Mesothelial cell of epicardium (in vitro differentiated cells): ENCODE data around the gene ERG. TPM values are rescaled to one million over a fixed set of nuclear protein-coding genes. Genes with fewer than 3 reads are reported as not detected.

Experiments
- DNase-seq, 2 experiments: peaks; one replicate each; pipeline ENCODE4 v3.0.0; 2021; ENCODE audit warnings: low spot score in 2 of 2; ENCODE audit not compliant: unreplicated experiment in 2 of 2
- H3K27ac Mint-ChIP-seq: 2 replicates; pipeline ENCODE4 v1.8.0; 2021; ENCODE audit warnings: mixed read lengths
- H3K27me3 Mint-ChIP-seq: 2 replicates; pipeline ENCODE4 v1.8.0; 2021; ENCODE audit warnings: low read depth, mixed read lengths
- H3K36me3 Mint-ChIP-seq: 2 replicates; pipeline ENCODE4 v1.8.0; 2021; ENCODE audit warnings: mixed read lengths
- H3K4me1 Mint-ChIP-seq: 2 replicates; pipeline ENCODE4 v1.8.0; 2021; ENCODE audit warnings: mixed read lengths
- H3K4me3 Mint-ChIP-seq: 2 replicates; pipeline ENCODE4 v1.8.0; 2021; ENCODE audit warnings: mild to moderate bottlenecking, moderate library complexity, mixed read lengths
- H3K9me3 Mint-ChIP-seq: 2 replicates; pipeline ENCODE4 v1.8.0; 2021; ENCODE audit warnings: mixed read lengths
- total RNA-seq: library from RNA; stranded (reverse); gene quantifications from 3 replicates; pipeline ENCODE4 v1.2.1, GENCODE V29; 2021
- TF ChIP-seq, protein P1 (sequence below): fragments of 200-600 bp; sonication (generic); IDR thresholded peaks from one replicate; pipeline ENCODE4 v1.5.0; 2021; ENCODE audit warnings: antibody characterized with exemption; ENCODE audit not compliant: unreplicated experiment

ERG gene, protein sequence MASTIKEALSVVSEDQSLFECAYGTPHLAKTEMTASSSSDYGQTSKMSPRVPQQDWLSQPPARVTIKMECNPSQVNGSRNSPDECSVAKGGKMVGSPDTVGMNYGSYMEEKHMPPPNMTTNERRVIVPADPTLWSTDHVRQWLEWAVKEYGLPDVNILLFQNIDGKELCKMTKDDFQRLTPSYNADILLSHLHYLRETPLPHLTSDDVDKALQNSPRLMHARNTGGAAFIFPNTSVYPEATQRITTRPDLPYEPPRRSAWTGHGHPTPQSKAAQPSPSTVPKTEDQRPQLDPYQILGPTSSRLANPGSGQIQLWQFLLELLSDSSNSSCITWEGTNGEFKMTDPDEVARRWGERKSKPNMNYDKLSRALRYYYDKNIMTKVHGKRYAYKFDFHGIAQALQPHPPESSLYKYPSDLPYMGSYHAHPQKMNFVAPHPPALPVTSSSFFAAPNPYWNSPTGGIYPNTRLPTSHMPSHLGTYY
- total RNA-seq: 2.5 to 3.1 TPM (median 3.0 TPM) in 3 replicates

DNA sequence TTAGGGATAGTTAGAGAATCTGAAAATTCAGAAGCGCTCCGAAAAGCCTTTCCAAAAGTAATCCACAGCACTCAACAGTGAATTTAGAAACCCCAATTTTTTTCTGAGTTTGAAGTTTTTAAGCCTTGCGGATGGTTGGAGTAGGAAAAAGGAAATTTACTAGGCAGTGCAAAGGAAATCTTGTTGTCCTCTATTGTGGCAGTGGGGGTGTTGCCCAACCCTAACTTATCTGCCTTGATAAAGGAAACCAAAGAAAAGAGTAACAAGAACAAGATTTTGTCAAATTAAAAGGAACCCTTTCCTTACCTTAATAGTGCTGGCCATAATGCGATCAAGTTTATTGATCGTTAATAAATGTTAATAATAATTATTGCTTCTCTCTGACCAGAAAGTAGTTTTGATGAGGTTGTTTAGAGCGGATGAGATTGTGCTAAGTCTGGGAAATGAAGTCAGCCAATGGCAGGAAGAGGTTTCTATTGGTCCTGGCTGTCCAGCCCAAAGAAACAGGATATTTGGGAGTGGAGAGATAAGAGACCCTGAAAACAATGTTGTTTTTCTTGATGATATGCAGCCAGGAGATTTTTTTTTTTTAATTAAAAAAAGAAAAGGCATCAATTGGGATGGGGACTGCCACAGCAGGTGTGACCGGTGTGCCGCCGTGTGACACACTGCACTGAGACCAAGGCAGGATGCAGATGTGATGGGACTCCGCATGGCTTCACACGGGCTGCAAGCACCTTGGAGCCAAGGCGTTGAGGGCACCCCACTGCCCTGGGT is at the start of gene ERG:
TSS of gene ERG (minus strand) at position 421 of the 777 bp plus-strand sequence. CDS start at position 324, 97 bp downstream.
- Mint-ChIP-seq H3K27me3 (peaks cover 17% of the 10 kb centered on the region), H3K27ac (no peak within 1 kb of the TSS), H3K36me3 (no peaks in the 10 kb centered on the region), H3K9me3 (no peaks in the 10 kb centered on the region), H3K4me3 (no peak within 1 kb of the TSS), H3K4me1 (peaks cover 18% of the 10 kb centered on the region)
- no peak for DNase-seq
- TF ChIP-seq, protein P1, sequence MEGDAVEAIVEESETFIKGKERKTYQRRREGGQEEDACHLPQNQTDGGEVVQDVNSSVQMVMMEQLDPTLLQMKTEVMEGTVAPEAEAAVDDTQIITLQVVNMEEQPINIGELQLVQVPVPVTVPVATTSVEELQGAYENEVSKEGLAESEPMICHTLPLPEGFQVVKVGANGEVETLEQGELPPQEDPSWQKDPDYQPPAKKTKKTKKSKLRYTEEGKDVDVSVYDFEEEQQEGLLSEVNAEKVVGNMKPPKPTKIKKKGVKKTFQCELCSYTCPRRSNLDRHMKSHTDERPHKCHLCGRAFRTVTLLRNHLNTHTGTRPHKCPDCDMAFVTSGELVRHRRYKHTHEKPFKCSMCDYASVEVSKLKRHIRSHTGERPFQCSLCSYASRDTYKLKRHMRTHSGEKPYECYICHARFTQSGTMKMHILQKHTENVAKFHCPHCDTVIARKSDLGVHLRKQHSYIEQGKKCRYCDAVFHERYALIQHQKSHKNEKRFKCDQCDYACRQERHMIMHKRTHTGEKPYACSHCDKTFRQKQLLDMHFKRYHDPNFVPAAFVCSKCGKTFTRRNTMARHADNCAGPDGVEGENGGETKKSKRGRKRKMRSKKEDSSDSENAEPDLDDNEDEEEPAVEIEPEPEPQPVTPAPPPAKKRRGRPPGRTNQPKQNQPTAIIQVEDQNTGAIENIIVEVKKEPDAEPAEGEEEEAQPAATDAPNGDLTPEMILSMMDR: no peak

DNA sequence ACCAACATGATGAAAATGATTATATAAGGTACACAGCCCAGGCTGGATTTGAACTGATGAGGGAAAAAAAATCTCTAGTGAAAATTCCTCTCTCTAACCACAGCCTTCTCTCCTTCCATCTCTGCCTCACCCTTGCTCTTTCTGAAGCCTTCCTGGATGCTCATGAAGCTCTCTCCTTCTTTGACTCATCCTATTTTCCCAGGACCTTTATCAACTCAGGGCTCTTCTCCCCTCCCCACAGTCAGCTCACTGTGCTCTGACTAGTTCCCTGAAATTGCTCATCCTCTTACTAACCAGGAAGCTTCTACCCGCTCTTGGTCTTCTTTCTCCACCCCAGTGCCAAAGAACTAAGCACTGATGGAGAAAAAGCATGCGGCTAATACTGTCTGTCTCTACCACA is 46.4 kb upstream of the ERG start:
- Mint-ChIP-seq H3K4me3 (no peak overlapping the region), H3K36me3 (no peaks in the 10 kb centered on the region), H3K4me1 (peaks cover 4% of the 10 kb centered on the region), H3K9me3 (no peaks in the 10 kb centered on the region), H3K27ac (no peak overlapping the region), H3K27me3 (peaks cover 13% of the 10 kb centered on the region)
- DNase-seq: no peak
- TF ChIP-seq, protein P1: no peak

DNA sequence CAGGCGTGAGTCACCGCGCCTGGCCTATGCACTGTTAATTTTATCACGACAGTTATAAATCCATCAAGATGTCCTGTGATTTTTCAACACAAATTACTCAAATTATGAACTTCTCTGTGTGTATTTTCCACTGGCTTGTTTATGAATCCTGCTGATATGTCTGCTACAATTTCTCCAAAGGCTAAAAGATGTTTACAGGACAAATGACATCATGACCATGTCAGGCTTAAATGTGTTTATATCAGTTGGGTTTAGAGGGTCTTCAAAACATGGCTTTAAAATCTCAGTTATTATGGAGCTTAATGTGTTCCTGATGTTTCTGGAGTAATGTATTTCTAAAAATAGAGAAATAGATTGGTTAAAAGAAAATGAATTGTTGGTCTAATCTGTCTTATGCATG is 44.0 kb upstream of the ERG start:
- Mint-ChIP-seq H3K4me3 (no peak overlapping the region), H3K9me3 (no peaks in the 10 kb centered on the region), H3K36me3 (no peaks in the 10 kb centered on the region), H3K27me3 (peaks cover 21% of the 10 kb centered on the region), H3K4me1 (peaks cover 4% of the 10 kb centered on the region), H3K27ac (no peak overlapping the region)
- TF ChIP-seq, protein P1: no peak
- no peak for DNase-seq

DNA sequence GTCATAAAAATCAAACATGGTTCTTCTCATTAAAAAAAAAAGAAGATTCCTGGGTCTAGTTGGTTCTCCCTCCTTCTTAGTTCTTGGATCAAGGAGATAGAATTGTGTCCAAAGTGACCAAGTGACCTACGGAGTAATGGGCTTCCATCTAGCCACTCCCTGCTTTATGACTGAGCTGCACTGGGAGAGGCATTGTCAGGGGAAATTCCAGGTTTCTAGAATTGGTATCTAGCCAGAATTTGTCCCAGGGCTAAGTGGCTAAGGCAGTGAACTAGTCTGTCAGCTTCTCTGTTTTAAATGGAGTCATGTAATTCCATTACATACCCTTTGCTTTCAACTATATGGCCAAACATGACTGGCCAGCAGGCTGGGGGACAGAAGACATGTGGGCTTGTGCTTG is 40.1 kb upstream of the ERG start:
- Mint-ChIP-seq H3K4me1 (peaks cover 4% of the 10 kb centered on the region), H3K36me3 (no peaks in the 10 kb centered on the region), H3K27ac (no peak overlapping the region), H3K9me3 (no peaks in the 10 kb centered on the region), H3K27me3 (peaks cover 30% of the 10 kb centered on the region), H3K4me3 (no peak overlapping the region)
- DNase-seq: no peak
- TF ChIP-seq, protein P1: no peak

DNA sequence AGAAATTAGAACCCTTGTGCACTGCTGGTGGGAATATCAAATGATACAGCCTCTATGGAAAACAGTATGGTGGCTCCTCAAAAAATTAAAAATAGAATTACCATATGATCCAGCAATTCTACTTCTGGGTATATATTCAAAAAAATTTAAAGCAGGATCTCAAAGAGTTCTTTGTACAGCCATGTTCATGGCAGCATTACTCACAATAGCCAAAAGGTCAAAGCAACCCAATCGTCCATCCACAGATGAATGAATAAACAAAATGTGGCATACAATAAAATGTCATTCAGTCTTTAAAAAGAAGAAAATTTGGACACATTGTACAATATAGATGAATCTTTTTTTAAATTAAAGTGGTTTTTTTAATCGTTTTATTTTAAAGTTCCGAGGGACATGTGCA is 36.3 kb upstream of the ERG start:
- no peak for DNase-seq
- Mint-ChIP-seq H3K27ac (no peak overlapping the region), H3K36me3 (no peaks in the 10 kb centered on the region), H3K27me3 (peaks cover 25% of the 10 kb centered on the region), H3K4me1 (peaks cover 5% of the 10 kb centered on the region), H3K4me3 (no peak overlapping the region), H3K9me3 (no peaks in the 10 kb centered on the region)
- TF ChIP-seq, protein P1: no peak
